ENCODE data around the gene SNRNP35.
"Not testable (repeated sequence)": the region's sequence is repeated elsewhere in the genome, so short reads cannot be mapped to it uniquely, and the experiment has no call there.

Gene SNRNP35

GRCh38 chr12:123457980-123458779 lies at the start of gene SNRNP35:
SNRNP35 (plus strand) TSS chr12:123458139; CDS start chr12:123465541, 7,402 bp downstream.
- peak; percentile 90 for DNase-seq

- DNase-seq, result not testable (repeated sequence)
Observed at GRCh38 chr12:123408619-123409018, 49.3 kb upstream of the SNRNP35 start.

GRCh38 chr12:123409284-123410040 lies 48.5 kb upstream of the SNRNP35 start:
- not testable (repeated sequence) for DNase-seq

GRCh38 chr12:123410041-123410412 lies 47.9 kb upstream of the SNRNP35 start:
- DNase-seq, result no peak

- no peak for DNase-seq
Observed at GRCh38 chr12:123421314-123421713, 36.6 kb upstream of the SNRNP35 start.

GRCh38 chr12:123427036-123427769 lies 30.7 kb upstream of the SNRNP35 start:
- no peak for DNase-seq

GRCh38 chr12:123428591-123428990 lies 29.3 kb upstream of the SNRNP35 start:
- no peak for DNase-seq

- DNase-seq, result not testable (repeated sequence)
Observed at GRCh38 chr12:123429101-123429500, 28.8 kb upstream of the SNRNP35 start.

GRCh38 chr12:123431951-123432817 lies 25.8 kb upstream of the SNRNP35 start:
- DNase-seq, result not testable (repeated sequence)

GRCh38 chr12:123433615-123434014 lies 24.3 kb upstream of the SNRNP35 start:
- no peak for DNase-seq

GRCh38 chr12:123435636-123436016 lies 22.3 kb upstream of the SNRNP35 start:
- DNase-seq, result no peak

GRCh38 chr12:123436017-123436964 lies 21.6 kb upstream of the SNRNP35 start, which contains the start of gene RILPL2:
RILPL2 (minus strand) TSS chr12:123436684; CDS start chr12:123436420, 264 bp downstream.
- DNase-seq, result peak; percentile 36

GRCh38 chr12:123441523-123442164 lies 16.3 kb upstream of the SNRNP35 start:
- DNase-seq, result no peak

- no peak for DNase-seq
Observed at GRCh38 chr12:123442774-123443173, 15.2 kb upstream of the SNRNP35 start.

- no peak for DNase-seq
Observed at GRCh38 chr12:123444092-123445026, 13.6 kb upstream of the SNRNP35 start.

- no peak for DNase-seq
Observed at GRCh38 chr12:123445388-123446332, 12.3 kb upstream of the SNRNP35 start.

- no peak for DNase-seq
Observed at GRCh38 chr12:123446333-123446713, 11.6 kb upstream of the SNRNP35 start.

GRCh38 chr12:123449249-123449733 lies 8.6 kb upstream of the SNRNP35 start:
- no peak for DNase-seq

Measured in DMS79 treated with DMSO at 0.1 percent for 48 hours (cell line).